Sigmoid colon (tissue), 7 donors: ENCODE results near the gene GPR18. TPM values are rescaled to one million over a fixed set of nuclear protein-coding genes. Genes with fewer than 3 reads are reported as not detected.
"Not testable (repeated sequence)": the region's sequence is repeated elsewhere in the genome, so short reads cannot be mapped to it uniquely, and the experiment has no call there.

Experiments used
- DNase-seq: peaks from one replicate; pipeline ENCODE4 v3.0.0-alpha.2; 2019
- H3K27ac ChIP-seq, 4 donors: fragments of 200-600 bp; sonication (generic); one replicate each; pipeline ENCODE4 v1.5.1; 2016 to 2019; ENCODE audit warnings: mild to moderate bottlenecking in 1 of 4
- H3K27me3 ChIP-seq, 3 donors: fragments of 200-600 bp; sonication (generic); one replicate each; pipeline ENCODE4 v1.5.1; 2019; ENCODE audit warnings: mild to moderate bottlenecking in 1 of 3
- H3K36me3 ChIP-seq, 4 donors: fragments of 200-600 bp; sonication (generic); one replicate each; pipeline ENCODE4 v1.5.1; 2016 to 2019
- H3K4me1 ChIP-seq, 4 donors: fragments of 200-600 bp; sonication (generic); one replicate each; pipeline ENCODE4 v1.5.1; 2017 to 2019
- H3K4me3 ChIP-seq, 4 donors: fragments of 200-600 bp; sonication (generic); one replicate each; pipeline ENCODE4 v1.5.1; 2017 to 2019; ENCODE audit warnings: mild to moderate bottlenecking in 2 of 4, moderate library complexity in 1 of 4
- H3K9me3 ChIP-seq, 4 donors: fragments of 200-600 bp in 3 of 4; sonication (generic) in 3 of 4; one replicate each; pipeline versions ENCODE4 v1.5.1 to v1.6.1; 2013 to 2019
- EP300 ChIP-seq, 4 donors: sonication (generic); formaldehyde crosslinking; IDR thresholded peaks; one replicate each; pipeline ENCODE4 v1.6.1; 2017; ENCODE audit warnings: antibody characterized with exemption in 4 of 4
- POLR2A ChIP-seq, 2 donors: fragments of 450-650 bp; IDR thresholded peaks; one replicate each; pipeline ENCODE4 v1.6.1; 2016; ENCODE audit warnings: antibody characterized with exemption in 2 of 2, mild to moderate bottlenecking in 2 of 2, moderate library complexity in 2 of 2
- POLR2AphosphoS5 ChIP-seq, 4 donors: sonication (generic); formaldehyde crosslinking; IDR thresholded peaks; one replicate each; pipeline ENCODE4 v1.6.1; 2017; ENCODE audit warnings: antibody characterized with exemption in 4 of 4
- WGBS, 2 donors: extraction: QIAGEN DNeasy Blood & Tissue Kit; methylation state at CpG; one replicate each; pipeline ENCODE4 v1.1.7; 2013; 5-methylcytosine and 5-hydroxymethylcytosine counted together
- intact Hi-C: fragments of 100-400 bp; cut with DNase I; formaldehyde crosslinking; loops from one replicate; pipeline ENCODE4 v1.15.1; 2023
- polyA plus RNA-seq, 3 donors: library from polyadenylated mRNA; stranded (reverse); fragments of 200-250 nt; gene quantifications; one replicate each; pipeline ENCODE4 v1.2.3, GENCODE V29; 2013
- total RNA-seq, 4 donors: library from RNA; depleted of rRNA; stranded (reverse); fragments of >200 nt; gene quantifications; one replicate each; pipeline ENCODE4 v1.1.0, GENCODE V29; 2016
- TF ChIP-seq, protein P1 (sequence below), 4 experiments: fragments of 450-650 bp in 3 of 4; fragments of 200-600 bp in 1 of 4; IDR thresholded peaks; one replicate each; pipeline ENCODE4 v1.5.1; 2016 to 2019; ENCODE audit warnings: antibody characterized with exemption in 4 of 4, mild to moderate bottlenecking in 3 of 4, moderate library complexity in 2 of 4
- donor health status: healthy with polysubstance abuse.
- donor health status: Bipolar disorder and iron deficiency.
- donor health status: healthy.

GPR18 gene
- total and polyA plus RNA-seq, 7 donors: 0.83 to 7.5 TPM; not detected in 5

GRCh38 chr13:99214232-99214631 is 43.9 kb downstream of the GPR18 start:
- Histone ChIP-seq H3K9me3 (no peaks in the 10 kb centered on the region), H3K4me1 (peaks cover 0 to 33% (median 23%) of the 10 kb centered on the region in 4 donors), H3K27ac (no peak overlapping the region), H3K27me3 (no peaks in the 10 kb centered on the region), H3K4me3 (no peak overlapping the region), H3K36me3 (no peaks in the 10 kb centered on the region)
- DNase-seq: no peak
- TF ChIP-seq POLR2AphosphoS5 (IDR thresholded peaks at IDR 0.05) (no peak), EP300 (IDR thresholded peaks at IDR 0.05) (no peak), POLR2A (IDR thresholded peaks at IDR 0.05) (no peak)
- TF ChIP-seq, protein P1, sequence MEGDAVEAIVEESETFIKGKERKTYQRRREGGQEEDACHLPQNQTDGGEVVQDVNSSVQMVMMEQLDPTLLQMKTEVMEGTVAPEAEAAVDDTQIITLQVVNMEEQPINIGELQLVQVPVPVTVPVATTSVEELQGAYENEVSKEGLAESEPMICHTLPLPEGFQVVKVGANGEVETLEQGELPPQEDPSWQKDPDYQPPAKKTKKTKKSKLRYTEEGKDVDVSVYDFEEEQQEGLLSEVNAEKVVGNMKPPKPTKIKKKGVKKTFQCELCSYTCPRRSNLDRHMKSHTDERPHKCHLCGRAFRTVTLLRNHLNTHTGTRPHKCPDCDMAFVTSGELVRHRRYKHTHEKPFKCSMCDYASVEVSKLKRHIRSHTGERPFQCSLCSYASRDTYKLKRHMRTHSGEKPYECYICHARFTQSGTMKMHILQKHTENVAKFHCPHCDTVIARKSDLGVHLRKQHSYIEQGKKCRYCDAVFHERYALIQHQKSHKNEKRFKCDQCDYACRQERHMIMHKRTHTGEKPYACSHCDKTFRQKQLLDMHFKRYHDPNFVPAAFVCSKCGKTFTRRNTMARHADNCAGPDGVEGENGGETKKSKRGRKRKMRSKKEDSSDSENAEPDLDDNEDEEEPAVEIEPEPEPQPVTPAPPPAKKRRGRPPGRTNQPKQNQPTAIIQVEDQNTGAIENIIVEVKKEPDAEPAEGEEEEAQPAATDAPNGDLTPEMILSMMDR (IDR thresholded peaks at IDR 0.05): no peak
- WGBS, 2 donors: 54 to 82% methylated on average over 7 of the region's 7 CpGs
- intact Hi-C loops: no loop called here

GRCh38 chr13:99211421-99212035 is 46.7 kb downstream of the GPR18 start:
- intact Hi-C loops: no loop called here
- Histone ChIP-seq H3K4me3 (no peak overlapping the region), H3K27me3 (no peaks in the 10 kb centered on the region), H3K36me3 (no peaks in the 10 kb centered on the region), H3K27ac (no peak overlapping the region), H3K9me3 (no peaks in the 10 kb centered on the region), H3K4me1 (peaks cover 0 to 9% (median 3%) of the 10 kb centered on the region in 4 donors)
- TF ChIP-seq POLR2AphosphoS5 (IDR thresholded peaks at IDR 0.05) (no peak), EP300 (IDR thresholded peaks at IDR 0.05) (no peak), POLR2A (IDR thresholded peaks at IDR 0.05) (no peak)
- TF ChIP-seq, protein P1 (IDR thresholded peaks at IDR 0.05): no peak
- DNase-seq: no peak
- 97% methylated on average over 5 of the region's 5 CpGs for WGBS, 2 donors

DNA sequence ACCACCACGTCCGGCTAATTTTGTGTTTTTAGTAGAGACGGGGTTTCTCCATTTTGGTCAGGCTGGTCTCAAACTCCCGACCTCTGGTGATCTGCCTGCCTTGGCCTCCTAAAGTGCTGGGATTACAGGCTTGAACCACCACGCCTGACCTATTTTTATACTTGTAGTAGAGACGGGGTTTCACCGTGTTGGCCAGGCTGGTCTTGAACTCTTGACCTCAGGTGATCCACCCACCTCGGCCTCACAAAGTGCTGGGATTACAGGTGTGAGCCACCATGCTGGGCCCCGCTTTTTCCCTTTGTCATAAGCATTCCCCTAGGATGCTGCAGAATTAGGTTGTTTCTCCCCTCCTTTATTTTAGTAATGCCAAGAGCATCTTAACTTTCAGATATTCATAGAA is 47.6 kb downstream of the GPR18 start:
- H3K27me3 ChIP-seq, H3K36me3 ChIP-seq, H3K4me1 ChIP-seq, H3K9me3 ChIP-seq, DNase-seq, H3K4me3 ChIP-seq, intact Hi-C loops, H3K27ac ChIP-seq: not testable (repeated sequence)
- whole genome bisulfite sequencing, 2 donors: 90 to 93% methylated on average over 9 of the region's 9 CpGs

DNA sequence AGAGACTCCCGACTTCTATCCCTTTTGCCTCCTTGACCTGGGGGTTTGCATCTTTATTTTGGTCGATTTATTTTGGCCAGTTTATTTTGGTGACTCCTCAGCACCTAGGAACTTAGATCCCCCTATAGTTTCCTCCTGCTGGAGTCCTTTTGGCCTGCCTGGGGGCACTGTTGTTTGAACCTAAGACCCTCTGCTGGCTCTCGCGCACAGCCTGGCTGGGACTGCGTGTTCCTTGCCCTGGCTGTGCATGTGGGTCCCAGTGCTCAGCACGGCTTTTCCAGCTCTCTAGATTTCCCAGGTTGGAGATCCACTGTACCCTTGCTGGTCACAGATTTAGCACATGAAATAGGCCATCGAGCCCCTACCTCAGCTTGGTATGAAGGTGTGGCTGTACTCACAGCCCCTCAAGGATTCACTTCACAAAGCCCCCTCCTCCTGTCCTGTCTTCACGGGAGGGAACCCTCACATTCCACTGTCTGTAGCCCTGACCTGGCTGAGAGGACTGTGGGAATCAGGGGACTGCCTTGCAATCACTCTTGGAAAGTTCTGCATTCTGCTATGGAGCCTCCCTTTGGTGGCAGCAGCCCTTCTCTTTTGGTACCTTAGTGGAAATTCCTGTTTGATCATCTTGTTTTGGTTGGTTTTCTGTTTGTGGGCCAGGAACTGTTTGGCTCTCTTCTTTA is 49.2 kb downstream of the GPR18 start:
- 86 to 92% methylated on average over 8 of the region's 8 CpGs for WGBS, 2 donors
- no peaks in the 10 kb centered on the region for H3K9me3 ChIP-seq
- no peak overlapping the region for H3K4me3 ChIP-seq
- no peaks in the 10 kb centered on the region for H3K27me3 ChIP-seq
- peaks cover 0 to 3% (median 0%) of the 10 kb centered on the region in 4 donors for H3K4me1 ChIP-seq
- H3K36me3 ChIP-seq: no peaks in the 10 kb centered on the region
- H3K27ac ChIP-seq: no peak overlapping the region
- no peak for DNase-seq
- TF ChIP-seq POLR2A (IDR thresholded peaks at IDR 0.05) (no peak), POLR2AphosphoS5 (IDR thresholded peaks at IDR 0.05) (no peak), EP300 (IDR thresholded peaks at IDR 0.05) (no peak)
- TF ChIP-seq, protein P1 (IDR thresholded peaks at IDR 0.05): no peak
- intact Hi-C loops: no loop called here

GRCh38 chr13:99208185-99208584 is 50.0 kb downstream of the GPR18 start:
- intact Hi-C loops: no loop called here
- DNase-seq: no peak
- TF ChIP-seq, protein P1 (IDR thresholded peaks at IDR 0.05): no peak
- TF ChIP-seq POLR2A (IDR thresholded peaks at IDR 0.05) (no peak), POLR2AphosphoS5 (IDR thresholded peaks at IDR 0.05) (no peak), EP300 (IDR thresholded peaks at IDR 0.05) (no peak)
- Histone ChIP-seq H3K9me3 (no peaks in the 10 kb centered on the region), H3K27me3 (no peaks in the 10 kb centered on the region), H3K4me3 (no peak overlapping the region), H3K27ac (no peak overlapping the region), H3K4me1 (peaks cover 0 to 11% (median 0%) of the 10 kb centered on the region in 4 donors), H3K36me3 (no peaks in the 10 kb centered on the region)
- WGBS, 2 donors: 89 to 92% methylated on average over 3 of the region's 3 CpGs
